K562 (cell line): ENCODE data around the gene USP16. TPM values are rescaled to one million over a fixed set of nuclear protein-coding genes. Genes with fewer than 3 reads are reported as not detected.

Experiments used
- GTF2A2 ChIP-seq: IDR thresholded peaks from 2 replicates; pipeline ENCODE4 v1.6.1; 2016; ENCODE audit warnings: mild to moderate bottlenecking, missing genetic modification characterization, missing compliant biosample characterization
- HMG20B ChIP-seq: fragments of 250-450 bp; sonication (Bioruptor Pico); IDR thresholded peaks from 2 replicates; pipeline ENCODE4 v1.5.0; 2021; ENCODE audit warnings: mild to moderate bottlenecking
- HOXB6 ChIP-seq: fragments of 250-450 bp; sonication (Bioruptor Pico); IDR thresholded peaks from 2 replicates; pipeline ENCODE4 v1.5.1; 2022; ENCODE audit warnings: mild to moderate bottlenecking, borderline replicate concordance
- KLF16 ChIP-seq: IDR thresholded peaks from 2 replicates; pipeline ENCODE4 v1.6.1; 2016; ENCODE audit warnings: antibody characterized with exemption
- PHTF2 ChIP-seq: fragments of 250-450 bp; sonication (Bioruptor Pico); IDR thresholded peaks from 2 replicates; pipeline ENCODE4 v1.5.0; 2021; ENCODE audit warnings: mild to moderate bottlenecking
- SREBF2 ChIP-seq: sonication (generic); formaldehyde crosslinking; IDR thresholded peaks from 2 replicates; pipeline ENCODE4 v1.4.0; 2020; ENCODE audit warnings: mild to moderate bottlenecking, missing genetic modification reagents
- ZNF263 ChIP-seq: sonication (generic); formaldehyde crosslinking; IDR thresholded peaks from 2 replicates; pipeline ENCODE4 v1.8.0; 2022; ENCODE audit warnings: mild to moderate bottlenecking, missing genetic modification reagents, borderline replicate concordance
- ZNF583 ChIP-seq: fragments of 250-450 bp; sonication (Bioruptor Pico); IDR thresholded peaks from 2 replicates; pipeline ENCODE4 v1.4.0; 2020
- polyA plus RNA-seq, 8 experiments: library from polyadenylated mRNA; depleted of rRNA in 4 of 8; stranded (reverse) in 5 of 8; unstranded in 3 of 8; fragments of >200 nt; fragmentation: Nextera tagmentation in 2 of 8; fragmentation: Illumina TruSeq in 1 of 8; extraction: Ambion mirVana in 2 of 8; extraction: Trizol in 1 of 8; gene quantifications; 2 replicates each; pipeline versions ENCODE4 v1.2.1 to v1.2.3, GENCODE V29; 2011 to 2014; ENCODE audit warnings: inconsistent platforms in 1 of 8, missing spikeins in 1 of 8
- total RNA-seq, 7 experiments: library from RNA; depleted of rRNA in 6 of 7; stranded (reverse); fragments of >200 nt in 6 of 7; fragmentation: Illumina TruSeq in 2 of 7; extraction: Trizol in 2 of 7; gene quantifications; 2 replicates each; pipeline versions ENCODE4 v1.2.1 to v1.2.3, GENCODE V29; 2011 to 2021; ENCODE audit warnings: low replicate concordance in 1 of 7
- TF ChIP-seq, protein P1 (sequence below): fragments of 200-800 bp; sonication (Bioruptor generic); IDR thresholded peaks from 2 replicates; pipeline ENCODE4 v1.6.1; 2016; ENCODE audit warnings: missing genetic modification characterization, missing compliant biosample characterization
- TF ChIP-seq, protein P2 (sequence below): fragments of 450-650 bp; IDR thresholded peaks from 2 replicates; pipeline ENCODE4 v1.6.1; 2016
- TF ChIP-seq, protein P3 (sequence below): fragments of 450-650 bp; formaldehyde crosslinking; IDR thresholded peaks from 2 replicates; pipeline ENCODE4 v1.4.0; 2020; ENCODE audit warnings: mild to moderate bottlenecking
- TF ChIP-seq, protein P4 (sequence below): fragments of 250-450 bp; sonication (Bioruptor Pico); IDR thresholded peaks from 2 replicates; pipeline ENCODE4 v1.5.0; 2020; ENCODE audit warnings: mild to moderate bottlenecking, borderline replicate concordance
- TF ChIP-seq, protein P5 (sequence below): IDR thresholded peaks from 2 replicates; pipeline ENCODE4 v1.6.1; 2014; ENCODE audit warnings: antibody characterized with exemption
- TF ChIP-seq, protein P6 (sequence below): fragments of 450-650 bp; IDR thresholded peaks from 2 replicates; pipeline ENCODE4 v1.6.1; 2016; ENCODE audit warnings: borderline replicate concordance

The USP16 gene
- total and polyA plus RNA-seq, 9 of the 15 experiments (the other 6 are each of a cell fraction or from before 2014, with no cell fraction given): 38.4 to 90.9 (median 62.8) TPM

DNA sequence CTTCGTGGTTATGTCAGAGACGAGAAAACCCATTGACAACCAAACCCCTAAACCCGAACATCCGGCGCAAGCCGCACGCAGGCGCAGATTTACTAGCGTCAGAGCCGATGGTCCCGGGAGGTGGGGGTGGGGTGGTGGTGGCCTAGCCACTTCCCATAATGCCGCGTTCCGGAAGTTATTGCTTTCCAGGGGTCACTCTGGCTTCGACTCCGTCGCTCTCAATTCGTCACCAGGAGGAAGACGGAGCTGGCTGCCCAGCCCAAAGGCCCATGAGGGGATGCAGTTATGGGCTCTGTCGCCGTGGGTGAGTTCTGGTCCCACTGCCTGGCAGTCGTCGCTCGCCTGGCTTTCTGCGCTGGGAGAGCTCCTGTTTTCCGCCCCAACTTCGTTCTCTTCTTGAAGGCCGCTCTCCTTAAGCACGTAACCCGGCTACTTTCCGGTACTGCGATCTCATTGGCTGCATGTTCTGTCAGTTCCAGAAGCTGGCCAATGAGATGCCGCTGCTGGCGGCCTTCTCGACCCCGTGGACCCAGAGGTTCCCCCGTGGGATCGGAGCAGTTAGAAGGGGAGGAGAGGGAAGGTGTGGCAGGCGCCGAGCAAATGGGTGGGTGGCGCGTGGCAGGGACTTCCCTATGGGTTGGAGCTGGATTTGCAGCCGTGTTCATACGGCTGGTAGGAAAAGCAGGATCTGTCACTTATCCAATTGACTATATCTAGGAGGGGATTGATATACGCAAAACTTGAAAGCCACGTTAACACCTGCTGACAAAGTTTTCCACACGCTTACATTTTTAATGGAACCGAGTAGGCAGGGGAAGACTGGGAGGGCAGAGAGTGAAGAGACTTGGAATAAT, at the start of gene USP16 (continued):
- TF ChIP-seq HOXB6 (CRISPR knock-in tag) (no peak), SREBF2 (CRISPR knock-in tag) (no peak), PHTF2 (no peak), HMG20B (no peak), ZNF583 (CRISPR knock-in tag) (no peak), ZNF263 (peak; percentile 59), KLF16 (no peak), GTF2A2 (no peak)
- TF ChIP-seq, protein P1, sequence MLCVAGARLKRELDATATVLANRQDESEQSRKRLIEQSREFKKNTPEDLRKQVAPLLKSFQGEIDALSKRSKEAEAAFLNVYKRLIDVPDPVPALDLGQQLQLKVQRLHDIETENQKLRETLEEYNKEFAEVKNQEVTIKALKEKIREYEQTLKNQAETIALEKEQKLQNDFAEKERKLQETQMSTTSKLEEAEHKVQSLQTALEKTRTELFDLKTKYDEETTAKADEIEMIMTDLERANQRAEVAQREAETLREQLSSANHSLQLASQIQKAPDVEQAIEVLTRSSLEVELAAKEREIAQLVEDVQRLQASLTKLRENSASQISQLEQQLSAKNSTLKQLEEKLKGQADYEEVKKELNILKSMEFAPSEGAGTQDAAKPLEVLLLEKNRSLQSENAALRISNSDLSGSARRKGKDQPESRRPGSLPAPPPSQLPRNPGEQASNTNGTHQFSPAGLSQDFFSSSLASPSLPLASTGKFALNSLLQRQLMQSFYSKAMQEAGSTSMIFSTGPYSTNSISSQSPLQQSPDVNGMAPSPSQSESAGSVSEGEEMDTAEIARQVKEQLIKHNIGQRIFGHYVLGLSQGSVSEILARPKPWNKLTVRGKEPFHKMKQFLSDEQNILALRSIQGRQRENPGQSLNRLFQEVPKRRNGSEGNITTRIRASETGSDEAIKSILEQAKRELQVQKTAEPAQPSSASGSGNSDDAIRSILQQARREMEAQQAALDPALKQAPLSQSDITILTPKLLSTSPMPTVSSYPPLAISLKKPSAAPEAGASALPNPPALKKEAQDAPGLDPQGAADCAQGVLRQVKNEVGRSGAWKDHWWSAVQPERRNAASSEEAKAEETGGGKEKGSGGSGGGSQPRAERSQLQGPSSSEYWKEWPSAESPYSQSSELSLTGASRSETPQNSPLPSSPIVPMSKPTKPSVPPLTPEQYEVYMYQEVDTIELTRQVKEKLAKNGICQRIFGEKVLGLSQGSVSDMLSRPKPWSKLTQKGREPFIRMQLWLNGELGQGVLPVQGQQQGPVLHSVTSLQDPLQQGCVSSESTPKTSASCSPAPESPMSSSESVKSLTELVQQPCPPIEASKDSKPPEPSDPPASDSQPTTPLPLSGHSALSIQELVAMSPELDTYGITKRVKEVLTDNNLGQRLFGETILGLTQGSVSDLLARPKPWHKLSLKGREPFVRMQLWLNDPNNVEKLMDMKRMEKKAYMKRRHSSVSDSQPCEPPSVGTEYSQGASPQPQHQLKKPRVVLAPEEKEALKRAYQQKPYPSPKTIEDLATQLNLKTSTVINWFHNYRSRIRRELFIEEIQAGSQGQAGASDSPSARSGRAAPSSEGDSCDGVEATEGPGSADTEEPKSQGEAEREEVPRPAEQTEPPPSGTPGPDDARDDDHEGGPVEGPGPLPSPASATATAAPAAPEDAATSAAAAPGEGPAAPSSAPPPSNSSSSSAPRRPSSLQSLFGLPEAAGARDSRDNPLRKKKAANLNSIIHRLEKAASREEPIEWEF (CRISPR knock-in tag): no peak
- TF ChIP-seq, protein P2, sequence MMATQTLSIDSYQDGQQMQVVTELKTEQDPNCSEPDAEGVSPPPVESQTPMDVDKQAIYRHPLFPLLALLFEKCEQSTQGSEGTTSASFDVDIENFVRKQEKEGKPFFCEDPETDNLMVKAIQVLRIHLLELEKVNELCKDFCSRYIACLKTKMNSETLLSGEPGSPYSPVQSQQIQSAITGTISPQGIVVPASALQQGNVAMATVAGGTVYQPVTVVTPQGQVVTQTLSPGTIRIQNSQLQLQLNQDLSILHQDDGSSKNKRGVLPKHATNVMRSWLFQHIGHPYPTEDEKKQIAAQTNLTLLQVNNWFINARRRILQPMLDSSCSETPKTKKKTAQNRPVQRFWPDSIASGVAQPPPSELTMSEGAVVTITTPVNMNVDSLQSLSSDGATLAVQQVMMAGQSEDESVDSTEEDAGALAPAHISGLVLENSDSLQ: peak; percentile 99
- TF ChIP-seq, protein P3, sequence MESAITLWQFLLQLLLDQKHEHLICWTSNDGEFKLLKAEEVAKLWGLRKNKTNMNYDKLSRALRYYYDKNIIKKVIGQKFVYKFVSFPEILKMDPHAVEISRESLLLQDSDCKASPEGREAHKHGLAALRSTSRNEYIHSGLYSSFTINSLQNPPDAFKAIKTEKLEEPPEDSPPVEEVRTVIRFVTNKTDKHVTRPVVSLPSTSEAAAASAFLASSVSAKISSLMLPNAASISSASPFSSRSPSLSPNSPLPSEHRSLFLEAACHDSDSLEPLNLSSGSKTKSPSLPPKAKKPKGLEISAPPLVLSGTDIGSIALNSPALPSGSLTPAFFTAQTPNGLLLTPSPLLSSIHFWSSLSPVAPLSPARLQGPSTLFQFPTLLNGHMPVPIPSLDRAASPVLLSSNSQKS: no peak
- TF ChIP-seq, protein P4, sequence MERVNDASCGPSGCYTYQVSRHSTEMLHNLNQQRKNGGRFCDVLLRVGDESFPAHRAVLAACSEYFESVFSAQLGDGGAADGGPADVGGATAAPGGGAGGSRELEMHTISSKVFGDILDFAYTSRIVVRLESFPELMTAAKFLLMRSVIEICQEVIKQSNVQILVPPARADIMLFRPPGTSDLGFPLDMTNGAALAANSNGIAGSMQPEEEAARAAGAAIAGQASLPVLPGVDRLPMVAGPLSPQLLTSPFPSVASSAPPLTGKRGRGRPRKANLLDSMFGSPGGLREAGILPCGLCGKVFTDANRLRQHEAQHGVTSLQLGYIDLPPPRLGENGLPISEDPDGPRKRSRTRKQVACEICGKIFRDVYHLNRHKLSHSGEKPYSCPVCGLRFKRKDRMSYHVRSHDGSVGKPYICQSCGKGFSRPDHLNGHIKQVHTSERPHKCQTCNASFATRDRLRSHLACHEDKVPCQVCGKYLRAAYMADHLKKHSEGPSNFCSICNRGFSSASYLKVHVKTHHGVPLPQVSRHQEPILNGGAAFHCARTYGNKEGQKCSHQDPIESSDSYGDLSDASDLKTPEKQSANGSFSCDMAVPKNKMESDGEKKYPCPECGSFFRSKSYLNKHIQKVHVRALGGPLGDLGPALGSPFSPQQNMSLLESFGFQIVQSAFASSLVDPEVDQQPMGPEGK: no peak
- TF ChIP-seq, protein P5, sequence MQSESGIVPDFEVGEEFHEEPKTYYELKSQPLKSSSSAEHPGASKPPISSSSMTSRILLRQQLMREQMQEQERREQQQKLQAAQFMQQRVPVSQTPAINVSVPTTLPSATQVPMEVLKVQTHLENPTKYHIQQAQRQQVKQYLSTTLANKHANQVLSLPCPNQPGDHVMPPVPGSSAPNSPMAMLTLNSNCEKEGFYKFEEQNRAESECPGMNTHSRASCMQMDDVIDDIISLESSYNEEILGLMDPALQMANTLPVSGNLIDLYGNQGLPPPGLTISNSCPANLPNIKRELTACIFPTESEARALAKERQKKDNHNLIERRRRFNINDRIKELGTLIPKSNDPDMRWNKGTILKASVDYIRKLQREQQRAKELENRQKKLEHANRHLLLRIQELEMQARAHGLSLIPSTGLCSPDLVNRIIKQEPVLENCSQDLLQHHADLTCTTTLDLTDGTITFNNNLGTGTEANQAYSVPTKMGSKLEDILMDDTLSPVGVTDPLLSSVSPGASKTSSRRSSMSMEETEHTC: no peak
- TF ChIP-seq, protein P6, sequence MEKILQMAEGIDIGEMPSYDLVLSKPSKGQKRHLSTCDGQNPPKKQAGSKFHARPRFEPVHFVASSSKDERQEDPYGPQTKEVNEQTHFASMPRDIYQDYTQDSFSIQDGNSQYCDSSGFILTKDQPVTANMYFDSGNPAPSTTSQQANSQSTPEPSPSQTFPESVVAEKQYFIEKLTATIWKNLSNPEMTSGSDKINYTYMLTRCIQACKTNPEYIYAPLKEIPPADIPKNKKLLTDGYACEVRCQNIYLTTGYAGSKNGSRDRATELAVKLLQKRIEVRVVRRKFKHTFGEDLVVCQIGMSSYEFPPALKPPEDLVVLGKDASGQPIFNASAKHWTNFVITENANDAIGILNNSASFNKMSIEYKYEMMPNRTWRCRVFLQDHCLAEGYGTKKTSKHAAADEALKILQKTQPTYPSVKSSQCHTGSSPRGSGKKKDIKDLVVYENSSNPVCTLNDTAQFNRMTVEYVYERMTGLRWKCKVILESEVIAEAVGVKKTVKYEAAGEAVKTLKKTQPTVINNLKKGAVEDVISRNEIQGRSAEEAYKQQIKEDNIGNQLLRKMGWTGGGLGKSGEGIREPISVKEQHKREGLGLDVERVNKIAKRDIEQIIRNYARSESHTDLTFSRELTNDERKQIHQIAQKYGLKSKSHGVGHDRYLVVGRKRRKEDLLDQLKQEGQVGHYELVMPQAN: peak; percentile 96
